ENCODE data around the gene ST6GALNAC3.

DNA sequence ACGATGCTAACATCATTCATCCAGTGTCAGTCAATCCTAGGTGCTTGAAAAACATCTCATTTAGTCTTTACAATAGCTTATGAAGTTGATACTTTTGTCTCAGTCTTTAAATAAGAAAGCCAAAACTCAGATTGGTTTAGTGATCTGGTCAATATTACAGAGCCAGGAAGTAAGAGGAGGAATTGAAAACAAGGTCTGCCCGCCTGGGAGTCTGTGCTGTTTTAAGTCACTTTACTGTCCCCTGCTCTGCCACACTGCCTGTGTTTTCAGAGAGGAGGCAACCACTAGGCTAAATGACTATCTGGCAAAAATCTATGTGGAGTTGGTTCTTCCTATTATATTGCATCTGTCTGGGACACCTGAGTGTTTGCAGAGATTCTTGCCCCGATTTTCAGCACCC, 62.3 kb downstream of the ST6GALNAC3 start:
- TF ChIP-seq, protein P1, sequence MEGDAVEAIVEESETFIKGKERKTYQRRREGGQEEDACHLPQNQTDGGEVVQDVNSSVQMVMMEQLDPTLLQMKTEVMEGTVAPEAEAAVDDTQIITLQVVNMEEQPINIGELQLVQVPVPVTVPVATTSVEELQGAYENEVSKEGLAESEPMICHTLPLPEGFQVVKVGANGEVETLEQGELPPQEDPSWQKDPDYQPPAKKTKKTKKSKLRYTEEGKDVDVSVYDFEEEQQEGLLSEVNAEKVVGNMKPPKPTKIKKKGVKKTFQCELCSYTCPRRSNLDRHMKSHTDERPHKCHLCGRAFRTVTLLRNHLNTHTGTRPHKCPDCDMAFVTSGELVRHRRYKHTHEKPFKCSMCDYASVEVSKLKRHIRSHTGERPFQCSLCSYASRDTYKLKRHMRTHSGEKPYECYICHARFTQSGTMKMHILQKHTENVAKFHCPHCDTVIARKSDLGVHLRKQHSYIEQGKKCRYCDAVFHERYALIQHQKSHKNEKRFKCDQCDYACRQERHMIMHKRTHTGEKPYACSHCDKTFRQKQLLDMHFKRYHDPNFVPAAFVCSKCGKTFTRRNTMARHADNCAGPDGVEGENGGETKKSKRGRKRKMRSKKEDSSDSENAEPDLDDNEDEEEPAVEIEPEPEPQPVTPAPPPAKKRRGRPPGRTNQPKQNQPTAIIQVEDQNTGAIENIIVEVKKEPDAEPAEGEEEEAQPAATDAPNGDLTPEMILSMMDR (IDR thresholded peaks at IDR 0.05), result no peak
- TF ChIP-seq POLR2AphosphoS2 (conservative IDR thresholded peaks at IDR 0.05; ENCODE audit: low read length) (no peak), POLR2A (IDR thresholded peaks at IDR 0.05; ENCODE audit: low read length) (no peak), NR3C1 (IDR thresholded peaks at IDR 0.05) (no peak), KDM1A (IDR thresholded peaks at IDR 0.05; ENCODE audit: low read depth) (no peak), RAD21 (conservative IDR thresholded peaks at IDR 0.05 in 1 of 2, IDR thresholded peaks at IDR 0.05 in 1 of 2) (no peak), JUNB (IDR thresholded peaks at IDR 0.05) (no peak), PHF8 (IDR thresholded peaks at IDR 0.05; ENCODE audit: borderline replicate concordance, low read depth) (no peak), TP53 (CRISPR knock-in tag; IDR thresholded peaks at IDR 0.05) (no peak), BHLHE40 (IDR thresholded peaks at IDR 0.05; ENCODE audit: low read depth, low read length) (no peak), ZNF302 (CRISPR knock-in tag; IDR thresholded peaks at IDR 0.05) (no peak)
- TF ChIP-seq, protein P2, sequence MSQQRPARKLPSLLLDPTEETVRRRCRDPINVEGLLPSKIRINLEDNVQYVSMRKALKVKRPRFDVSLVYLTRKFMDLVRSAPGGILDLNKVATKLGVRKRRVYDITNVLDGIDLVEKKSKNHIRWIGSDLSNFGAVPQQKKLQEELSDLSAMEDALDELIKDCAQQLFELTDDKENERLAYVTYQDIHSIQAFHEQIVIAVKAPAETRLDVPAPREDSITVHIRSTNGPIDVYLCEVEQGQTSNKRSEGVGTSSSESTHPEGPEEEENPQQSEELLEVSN (IDR thresholded peaks at IDR 0.05; ENCODE audit: borderline replicate concordance, low read depth), result no peak
- TF ChIP-seq, protein P3, sequence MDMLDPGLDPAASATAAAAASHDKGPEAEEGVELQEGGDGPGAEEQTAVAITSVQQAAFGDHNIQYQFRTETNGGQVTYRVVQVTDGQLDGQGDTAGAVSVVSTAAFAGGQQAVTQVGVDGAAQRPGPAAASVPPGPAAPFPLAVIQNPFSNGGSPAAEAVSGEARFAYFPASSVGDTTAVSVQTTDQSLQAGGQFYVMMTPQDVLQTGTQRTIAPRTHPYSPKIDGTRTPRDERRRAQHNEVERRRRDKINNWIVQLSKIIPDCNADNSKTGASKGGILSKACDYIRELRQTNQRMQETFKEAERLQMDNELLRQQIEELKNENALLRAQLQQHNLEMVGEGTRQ (IDR thresholded peaks at IDR 0.05), result no peak

Measured in A549 (cell line).